ENCODE measurements around the gene USF2. TPM values are rescaled to one million over a fixed set of nuclear protein-coding genes. Genes with fewer than 3 reads are reported as not detected.

USF2 gene
- total and polyA plus RNA-seq, 2 of the 8 experiments (the other 6 are each of a cell fraction or from before 2014, with no cell fraction given) = 74.1 to 109 TPM

GRCh38 chr19:35306473-35307246, 37.9 kb downstream of the USF2 start (continued):
- TF ChIP-seq ATF2 (IDR thresholded peaks at IDR 0.05; ENCODE audit: low read length) = no peak

All from H1 (cell line).